ENCODE measurements around the gene SCRG1.

Gene SCRG1

DNA sequence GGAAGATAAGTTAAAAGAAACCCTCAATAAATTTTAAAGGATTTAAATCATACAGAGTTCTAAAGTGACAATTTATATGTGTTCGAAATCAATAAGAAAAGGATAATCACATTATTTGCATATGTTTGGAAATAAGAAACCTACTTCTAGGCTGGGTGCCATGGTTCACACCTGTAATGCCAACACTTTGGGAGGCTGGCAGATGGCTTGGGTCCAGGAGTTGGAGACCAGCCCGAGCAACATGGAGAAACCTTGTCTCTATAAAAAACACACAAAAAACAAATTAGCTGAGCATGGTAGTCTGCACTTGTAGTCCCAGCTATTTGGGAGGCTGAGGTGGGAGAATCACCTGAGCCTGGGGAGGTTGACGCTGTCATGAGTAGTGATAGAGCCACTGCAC, 36.2 kb downstream of the SCRG1 start:
- DNase-seq (ENCODE audit: low read depth in 2 of 2): no peak

DNA sequence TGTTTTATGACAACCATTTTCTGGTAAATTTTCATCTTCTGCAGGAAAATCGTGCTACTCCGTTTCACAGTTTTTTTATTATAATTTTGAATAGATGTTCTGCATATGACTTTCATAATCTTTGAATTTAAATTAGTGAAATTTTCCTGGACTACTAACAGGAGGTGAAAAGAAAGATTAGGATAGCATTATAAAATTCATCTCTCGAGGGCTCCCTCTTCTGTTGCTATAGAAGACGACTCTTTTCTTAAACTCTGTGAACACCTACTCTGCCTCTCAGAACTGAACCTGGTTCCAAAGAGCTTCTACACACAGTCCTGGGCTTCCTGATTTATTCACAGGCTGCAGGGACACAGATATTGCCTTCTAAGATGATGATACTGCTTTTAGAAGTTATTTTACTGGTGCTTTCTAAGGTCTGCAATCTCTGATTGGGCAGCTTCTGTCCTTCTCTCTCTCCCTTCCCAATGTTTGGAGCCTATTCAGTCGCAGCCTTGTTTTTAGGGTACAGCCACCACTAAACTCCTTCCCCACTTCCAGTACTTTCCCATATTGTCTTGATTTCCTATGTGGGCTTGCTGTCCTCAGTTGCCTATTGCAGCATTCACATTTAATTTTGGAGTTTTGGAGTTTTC, 38.2 kb downstream of the SCRG1 start:
- no peak for DNase-seq (ENCODE audit: low read depth in 2 of 2)

DNA sequence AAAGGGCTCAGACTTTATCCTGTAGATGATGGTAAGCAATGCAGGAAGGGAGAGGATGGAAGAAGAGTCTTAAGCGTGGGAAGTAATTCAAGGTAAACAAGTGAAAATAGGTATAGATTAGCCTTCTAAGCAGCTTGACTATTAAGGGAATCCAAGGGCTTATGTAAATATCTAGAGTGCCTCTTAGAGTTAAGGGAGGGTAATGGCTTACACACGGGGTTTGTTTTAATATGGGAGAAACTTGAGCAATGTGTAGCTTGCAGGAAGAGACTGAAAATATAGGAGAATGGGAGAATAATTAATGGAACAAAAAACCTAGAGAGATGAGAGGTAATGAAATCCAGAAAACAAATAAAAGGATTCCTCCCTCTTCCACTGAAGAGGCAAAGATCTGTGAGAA, 41.0 kb downstream of the SCRG1 start:
- DNase-seq (ENCODE audit: low read depth in 2 of 2): no peak

DNA sequence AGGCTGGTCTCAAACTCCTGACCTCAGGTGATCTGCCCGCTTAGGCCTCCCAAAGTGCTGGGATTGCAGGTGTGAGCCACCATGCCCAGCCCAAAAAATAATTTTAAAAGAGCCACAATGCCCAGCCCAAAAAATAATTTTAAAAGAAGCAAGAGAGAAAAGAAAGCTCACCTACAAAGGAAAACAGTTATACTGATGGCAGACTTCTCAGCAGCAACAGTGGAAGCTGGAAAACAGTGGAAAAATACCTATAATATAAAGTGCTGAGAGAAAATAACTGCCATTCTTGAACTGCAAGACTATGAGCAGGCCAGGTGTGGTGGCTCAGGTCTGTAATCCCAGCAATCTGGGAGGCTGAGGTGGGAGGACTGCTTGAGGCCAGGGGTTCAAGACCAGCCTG, 51.4 kb downstream of the SCRG1 start:
- DNase-seq (ENCODE audit: low read depth in 2 of 2): no peak

DNA sequence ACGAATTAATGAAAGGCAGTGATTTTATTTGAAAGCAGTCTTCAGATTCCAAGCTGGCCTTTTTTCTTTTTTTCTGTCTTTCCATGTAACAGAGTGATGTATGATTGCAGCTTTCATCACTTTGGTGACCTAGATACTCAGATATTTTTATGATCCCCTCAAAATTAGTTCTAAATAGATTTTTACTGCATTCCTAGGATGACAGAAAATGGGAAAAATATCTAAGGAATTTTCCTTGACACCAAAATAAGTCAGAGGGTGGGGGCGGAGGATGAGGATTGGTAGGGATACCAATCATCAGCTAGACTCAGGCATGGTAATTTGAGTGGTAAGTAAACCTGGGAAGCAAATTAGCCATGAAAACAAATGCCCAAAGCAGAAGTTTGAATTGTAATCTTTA, 52.8 kb downstream of the SCRG1 start:
- DNase-seq (ENCODE audit: low read depth in 2 of 2): peak; percentile 78

DNA sequence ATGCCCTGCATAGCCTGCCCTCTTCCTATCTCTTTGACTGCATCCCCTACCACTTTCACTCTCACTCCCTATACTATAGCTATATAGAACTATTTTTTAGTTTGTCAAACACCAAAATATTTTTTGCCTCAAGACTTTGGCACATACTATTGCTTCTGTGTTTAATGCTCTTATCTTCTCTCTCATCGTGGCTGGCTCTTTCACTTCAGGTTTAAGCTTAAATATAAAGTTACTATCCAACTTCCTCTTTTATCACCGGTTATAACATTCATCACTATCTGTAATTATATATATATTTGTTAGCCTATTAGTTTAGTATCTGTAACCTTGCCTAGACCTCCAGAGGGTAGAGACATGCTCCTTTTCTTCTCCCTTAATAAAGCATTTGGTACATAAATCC, 53.3 kb downstream of the SCRG1 start:
- DNase-seq (ENCODE audit: low read depth in 2 of 2): no peak

DNA sequence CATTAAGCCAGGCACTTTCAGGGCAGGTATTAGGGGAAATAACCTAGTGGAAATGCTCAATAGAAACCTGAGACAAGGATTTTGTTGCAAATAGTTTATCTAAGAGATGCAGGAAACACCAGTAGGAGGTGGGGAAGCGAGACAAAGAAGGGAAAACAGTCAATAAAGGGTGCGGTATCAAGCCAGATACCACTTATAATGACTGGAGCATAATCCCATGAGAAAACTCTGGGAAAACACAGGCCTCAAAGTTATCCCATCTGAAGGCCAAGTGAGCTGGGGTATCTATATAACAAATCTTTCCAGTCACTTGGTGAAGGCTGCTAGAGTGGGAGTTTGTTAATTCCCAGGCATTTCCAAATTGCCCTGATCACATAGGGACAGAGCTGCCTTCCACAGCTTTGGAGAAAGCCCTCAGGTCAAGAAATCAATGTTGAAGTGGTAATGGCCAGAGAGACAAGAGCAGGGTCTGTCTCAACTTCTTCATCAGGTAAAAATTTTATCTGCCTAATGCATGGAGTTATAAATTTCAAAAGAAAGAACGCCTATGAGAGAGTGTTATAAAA, 55.0 kb downstream of the SCRG1 start:
- no peak for DNase-seq (ENCODE audit: low read depth in 2 of 2)

DNA sequence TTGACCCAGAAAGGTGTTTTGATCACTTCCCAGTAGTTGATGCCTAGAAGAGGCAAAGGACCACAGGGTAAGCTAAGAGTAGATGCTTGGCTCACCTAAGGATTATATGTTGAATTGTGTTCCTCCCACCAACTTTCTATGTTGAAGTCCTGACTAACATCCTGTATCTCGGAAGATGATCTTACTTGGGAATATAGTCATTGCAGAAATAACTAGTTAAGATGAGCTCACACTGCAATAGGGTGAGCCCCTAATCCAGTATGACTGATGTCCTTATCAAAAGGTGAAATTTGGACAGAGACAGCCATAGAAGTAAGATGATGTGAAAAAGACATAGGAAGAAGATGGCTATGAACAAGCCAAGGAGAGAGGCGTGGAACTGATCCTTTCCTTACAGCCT, 61.5 kb downstream of the SCRG1 start:
- no peak for DNase-seq (ENCODE audit: low read depth in 2 of 2)

DNA sequence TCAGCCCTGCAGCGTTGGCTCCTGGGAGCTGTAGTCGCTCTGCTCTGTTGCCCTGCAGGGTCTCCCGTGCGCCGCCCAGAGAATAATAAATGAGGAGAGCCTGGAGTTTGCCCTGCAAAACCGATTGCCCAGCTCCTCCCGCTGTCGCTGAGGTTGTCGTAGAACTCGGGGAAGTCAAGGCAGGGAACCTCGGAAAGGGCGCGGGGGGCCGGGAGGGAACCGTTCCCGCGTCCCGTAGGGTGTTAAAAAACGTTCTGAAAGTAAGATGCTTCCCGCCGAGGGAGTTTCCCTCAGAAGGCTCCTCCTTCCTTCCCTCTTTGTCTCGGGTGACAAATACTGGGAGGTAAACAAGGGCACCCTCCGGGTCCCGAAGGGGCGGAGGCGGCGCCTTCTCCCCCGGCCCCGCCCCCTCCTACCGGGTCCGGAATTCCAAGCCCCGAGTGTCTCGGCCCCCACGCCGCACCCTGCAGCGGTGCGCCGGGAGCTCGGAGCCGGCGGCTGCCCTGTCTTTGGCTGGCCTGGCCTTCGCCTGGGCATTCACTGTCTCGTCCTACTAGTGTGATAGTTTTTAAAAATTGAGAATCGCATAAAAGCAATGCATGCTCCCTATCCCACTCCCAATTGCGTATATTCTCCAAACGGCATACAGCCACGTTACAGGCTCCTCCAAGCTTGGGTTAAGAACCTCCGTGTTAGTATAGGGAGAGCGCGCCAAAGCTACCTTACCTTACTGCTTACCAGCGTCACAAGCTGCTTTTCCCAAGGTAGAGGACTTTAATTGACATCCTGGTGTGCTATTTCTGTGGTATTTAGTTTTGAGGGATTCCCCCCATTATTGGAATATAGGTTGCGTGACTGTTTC, 63.8 kb downstream of the SCRG1 start:
- DNase-seq (ENCODE audit: low read depth in 2 of 2): peak; percentile 56 to 62
